AG04449 (cell line): ENCODE measurements around the gene ABHD17A.

Experiments used
- CTCF ChIA-PET: fragments of 350-600 bp; formaldehyde crosslinking; extraction: SDS; loops from one replicate; lab custom pipeline; 2021; ENCODE audit warnings: antibody characterized with exemption; lab: Yijun Ruan, JAX
- POLR2A ChIA-PET: fragments of 400-600, 350-600 bp; formaldehyde crosslinking; extraction: SDS; loops from one replicate; lab custom pipeline; 2020; ENCODE audit warnings: antibody characterized with exemption, inconsistent platforms; lab: Yijun Ruan, JAX
- DNase-seq: peaks from one replicate; pipeline ENCODE4 v3.0.0-alpha.2; 2010; ENCODE audit warnings: low read depth, low spot score
- H3K4me3 ChIP-seq: 2 replicates; pipeline ENCODE4 v1.5.1; 2011; ENCODE audit warnings: low read depth, mild to moderate bottlenecking, control low read depth, low read length
- TF ChIP-seq, protein P1 (sequence below): IDR thresholded peaks from one replicate; pipeline ENCODE4 v1.5.1; 2011; ENCODE audit warnings: mild to moderate bottlenecking, moderate library complexity, low read length, control low read depth, inconsistent platforms; ENCODE audit not compliant: insufficient read depth; ENCODE audit errors: missing control alignments

ABHD17A gene

DNA sequence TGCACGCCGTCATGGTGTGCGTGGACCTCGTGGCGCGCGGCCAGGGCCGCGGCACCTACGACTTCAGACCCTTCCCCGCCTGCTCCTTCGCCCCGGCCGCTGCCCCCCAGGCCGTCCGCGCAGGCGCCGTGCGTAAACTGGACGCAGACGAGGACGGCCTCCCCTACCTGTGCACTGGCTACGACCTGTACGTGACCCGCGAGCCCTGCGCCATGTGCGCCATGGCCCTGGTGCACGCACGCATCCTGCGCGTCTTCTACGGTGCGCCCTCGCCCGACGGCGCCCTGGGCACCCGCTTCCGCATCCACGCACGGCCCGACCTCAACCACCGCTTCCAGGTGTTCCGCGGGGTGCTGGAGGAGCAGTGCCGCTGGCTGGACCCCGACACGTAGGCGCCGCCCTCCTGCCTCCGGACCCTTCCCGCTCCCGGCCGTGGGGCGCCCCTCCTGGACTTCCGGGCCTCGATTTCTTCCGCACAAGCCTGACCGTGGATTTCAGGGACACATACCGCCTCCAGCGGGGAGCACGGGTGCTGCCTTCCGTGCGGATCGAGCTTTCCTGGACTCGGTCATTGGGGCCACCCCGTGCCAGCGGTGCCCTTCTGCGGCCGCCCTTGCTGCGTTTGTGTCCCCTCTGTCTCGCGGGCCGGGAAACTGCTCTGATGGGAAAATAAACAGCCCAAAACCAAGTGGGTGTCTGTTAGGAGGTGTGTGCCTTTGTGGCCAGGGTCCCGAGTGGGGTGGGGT lies 27.6 kb upstream of the ABHD17A start:
- POLR2A ChIA-PET, result no interaction called here
- no peak overlapping the region for H3K4me3 ChIP-seq
- CTCF ChIA-PET, result interaction anchor here (4.5 kb wide), 1 partner anchor 16 kb away, joined by 38 read pairs; no protein-coding TSS in a partner anchor
- DNase-seq, result no peak
- TF ChIP-seq, protein P1, sequence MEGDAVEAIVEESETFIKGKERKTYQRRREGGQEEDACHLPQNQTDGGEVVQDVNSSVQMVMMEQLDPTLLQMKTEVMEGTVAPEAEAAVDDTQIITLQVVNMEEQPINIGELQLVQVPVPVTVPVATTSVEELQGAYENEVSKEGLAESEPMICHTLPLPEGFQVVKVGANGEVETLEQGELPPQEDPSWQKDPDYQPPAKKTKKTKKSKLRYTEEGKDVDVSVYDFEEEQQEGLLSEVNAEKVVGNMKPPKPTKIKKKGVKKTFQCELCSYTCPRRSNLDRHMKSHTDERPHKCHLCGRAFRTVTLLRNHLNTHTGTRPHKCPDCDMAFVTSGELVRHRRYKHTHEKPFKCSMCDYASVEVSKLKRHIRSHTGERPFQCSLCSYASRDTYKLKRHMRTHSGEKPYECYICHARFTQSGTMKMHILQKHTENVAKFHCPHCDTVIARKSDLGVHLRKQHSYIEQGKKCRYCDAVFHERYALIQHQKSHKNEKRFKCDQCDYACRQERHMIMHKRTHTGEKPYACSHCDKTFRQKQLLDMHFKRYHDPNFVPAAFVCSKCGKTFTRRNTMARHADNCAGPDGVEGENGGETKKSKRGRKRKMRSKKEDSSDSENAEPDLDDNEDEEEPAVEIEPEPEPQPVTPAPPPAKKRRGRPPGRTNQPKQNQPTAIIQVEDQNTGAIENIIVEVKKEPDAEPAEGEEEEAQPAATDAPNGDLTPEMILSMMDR, result no peak

DNA sequence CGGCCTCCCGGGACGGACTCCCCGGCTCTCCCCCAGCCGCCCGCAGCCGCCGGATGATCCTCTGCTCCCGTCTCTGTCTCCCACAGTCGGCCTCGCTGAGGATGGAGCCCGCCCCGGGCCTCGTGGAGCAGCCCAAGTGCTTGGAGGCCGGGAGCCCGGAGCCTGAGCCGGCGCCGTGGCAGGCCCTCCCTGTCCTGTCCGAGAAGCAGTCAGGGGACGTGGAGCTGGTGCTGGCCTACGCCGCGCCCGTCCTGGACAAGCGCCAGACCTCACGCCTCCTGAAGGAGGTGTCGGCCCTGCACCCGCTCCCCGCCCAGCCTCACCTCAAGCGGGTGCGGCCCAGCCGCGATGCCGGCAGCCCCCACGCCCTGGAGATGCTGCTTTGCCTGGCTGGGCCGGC lies 26.7 kb upstream of the ABHD17A start:
- TF ChIP-seq, protein P1, result no peak
- CTCF ChIA-PET, result interaction anchor here (0.6 to 1.2 kb wide), 2 partner anchors 16 to 18 kb away, joined by 3 to 5 read pairs; no protein-coding TSS in a partner anchor
- no peak overlapping the region for H3K4me3 ChIP-seq
- DNase-seq, result no peak
- POLR2A ChIA-PET, result no interaction called here

DNA sequence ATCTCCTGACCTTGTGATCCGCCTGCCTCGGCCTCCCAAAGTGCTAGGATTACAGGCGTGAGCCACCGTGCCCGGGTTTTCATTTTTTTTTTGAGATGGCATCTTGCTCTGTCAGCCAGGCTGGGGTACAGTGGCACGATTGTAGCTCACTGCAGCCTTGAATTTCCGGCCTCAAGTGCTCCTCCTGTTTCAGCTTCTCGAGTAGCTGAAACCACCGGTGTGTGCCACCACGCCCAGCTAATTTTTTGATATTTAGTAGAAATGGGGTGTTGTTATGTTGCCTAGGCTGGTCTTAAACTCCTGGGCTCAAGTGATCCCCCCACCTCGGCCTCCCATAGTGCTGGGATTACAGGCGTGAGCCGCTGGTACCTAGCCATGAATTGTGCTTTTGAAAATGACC lies 25.8 kb upstream of the ABHD17A start:
- no peak overlapping the region for H3K4me3 ChIP-seq
- no peak for DNase-seq
- CTCF ChIA-PET, result interaction anchor here (1.2 kb wide), 1 partner anchor 19 kb away, joined by 5 read pairs; no protein-coding TSS in a partner anchor
- TF ChIP-seq, protein P1, result no peak
- POLR2A ChIA-PET, result no interaction called here

DNA sequence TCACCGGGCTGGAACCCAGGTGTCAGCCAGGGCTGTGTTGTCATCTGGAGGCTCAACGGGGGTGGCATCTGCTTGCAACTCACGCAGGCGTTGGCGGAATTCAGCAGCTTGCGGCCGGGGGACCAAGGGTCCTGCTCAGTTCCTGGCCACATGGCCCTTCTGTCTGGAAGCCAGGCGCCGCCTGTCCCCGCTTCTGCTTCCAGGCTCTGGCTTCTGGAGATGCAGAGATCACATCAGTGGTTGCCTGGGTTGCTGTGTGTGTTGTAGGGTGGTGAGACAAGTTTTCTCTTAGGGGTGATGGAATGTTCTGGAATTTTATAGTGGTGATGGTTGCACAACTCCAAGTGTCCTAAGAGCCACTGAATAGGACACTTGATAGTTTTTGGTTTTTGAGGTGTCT lies 24.9 kb upstream of the ABHD17A start:
- POLR2A ChIA-PET, result no interaction called here
- CTCF ChIA-PET, result no interaction called here
- no peak for DNase-seq
- no peak overlapping the region for H3K4me3 ChIP-seq
- TF ChIP-seq, protein P1, result no peak

DNA sequence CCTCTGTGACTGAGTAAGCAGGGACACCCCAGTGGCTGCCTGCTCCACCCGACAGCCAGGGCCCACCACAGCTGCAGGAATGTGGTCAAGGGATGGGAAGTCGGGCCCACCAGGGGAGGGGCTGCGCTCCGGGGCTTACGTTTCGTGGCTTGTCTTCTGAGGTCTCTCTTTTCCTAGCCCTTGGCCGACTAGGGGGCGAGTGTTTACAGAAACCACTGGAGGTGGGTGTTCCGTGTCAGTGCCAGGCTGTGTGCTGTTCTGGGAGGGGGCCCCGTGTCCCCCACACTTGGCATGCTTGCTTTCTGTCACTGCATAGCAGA lies 24.4 kb upstream of the ABHD17A start:
- CTCF ChIA-PET, result no interaction called here
- POLR2A ChIA-PET, result no interaction called here
- no peak for DNase-seq
- no peak overlapping the region for H3K4me3 ChIP-seq
- TF ChIP-seq, protein P1, result no peak

DNA sequence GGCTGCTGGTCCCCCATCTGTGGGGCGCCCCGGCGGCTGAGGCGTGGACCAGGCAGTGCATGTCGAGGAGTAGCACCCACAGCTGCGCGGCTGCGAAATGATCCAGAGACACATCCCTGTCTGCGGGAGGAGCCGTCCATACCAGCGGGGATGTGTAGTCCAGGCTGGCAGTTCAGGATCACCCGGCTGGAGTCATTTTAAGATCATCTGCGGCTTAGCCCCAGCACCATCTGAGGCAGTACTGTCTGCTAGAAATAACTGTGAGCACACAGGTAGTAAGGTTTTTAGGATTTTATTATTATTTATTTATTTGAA lies 23.0 kb upstream of the ABHD17A start:
- DNase-seq, result no peak
- TF ChIP-seq, protein P1, result no peak
- ChIA-PET CTCF (no interaction called here), POLR2A (no interaction called here)
- no peak overlapping the region for H3K4me3 ChIP-seq
